ENCODE measurements around the gene NMB. TPM values are rescaled to one million over a fixed set of nuclear protein-coding genes. Genes with fewer than 3 reads are reported as not detected.
"Not testable (repeated sequence)": the region's sequence is repeated elsewhere in the genome, so short reads cannot be mapped to it uniquely, and the experiment has no call there.

The NMB gene
- total RNA-seq, 1 donor from 2014 or later, result 8.7 TPM

GRCh38 chr15:84654689-84655453 lies 3.1 kb downstream of the NMB start:
- DNase-seq (ENCODE audit: low read depth), result peak; percentile 66

- peak; percentile 83 for DNase-seq (ENCODE audit: low read depth)
Observed at GRCh38 chr15:84653910-84654688, 3.9 kb downstream of the NMB start, which contains the start of gene WDR73. Gene WDR73 (minus strand): TSS chr15:84654283. CDS start chr15:84654274, 9 bp downstream.

DNA sequence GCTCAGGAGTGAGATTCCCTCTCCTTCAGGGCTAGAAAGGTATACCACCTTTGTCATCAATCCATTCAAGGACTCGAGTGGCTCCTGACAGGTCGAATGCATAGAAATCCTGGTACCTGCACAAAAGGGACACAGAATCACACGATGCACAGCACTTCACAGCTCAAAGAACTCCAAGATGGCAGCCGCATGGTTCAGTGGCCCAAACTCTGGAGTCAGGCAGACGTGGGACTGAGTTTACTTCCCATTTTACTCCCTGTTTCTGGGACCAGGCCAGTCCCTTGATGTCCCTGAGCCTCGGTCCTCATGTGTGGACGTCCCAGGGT lies 4.5 kb downstream of the NMB start:
- no peak for DNase-seq (ENCODE audit: low read depth)

DNA sequence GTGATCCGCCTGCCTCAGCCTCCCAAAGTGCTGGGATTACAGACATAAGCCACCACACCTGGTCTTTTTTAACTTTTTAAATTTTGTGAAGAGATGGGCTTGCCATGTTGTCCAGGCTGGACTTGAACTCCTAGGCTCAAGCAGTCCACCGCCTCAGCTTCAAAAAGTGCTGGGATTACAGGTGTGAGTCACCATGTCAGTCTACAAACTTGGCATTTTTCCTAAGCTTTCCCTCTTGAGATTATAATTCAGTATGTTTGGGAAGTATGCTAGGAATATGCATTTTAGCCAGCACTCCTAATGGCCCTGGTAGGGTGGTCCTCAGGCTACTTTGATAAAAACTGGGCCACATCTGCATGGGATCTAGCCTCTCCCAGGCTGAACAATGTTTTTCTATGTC lies 8.3 kb downstream of the NMB start:
- no peak for DNase-seq (ENCODE audit: low read depth)

- DNase-seq (ENCODE audit: low read depth), result no peak
Observed at GRCh38 chr15:84648539-84648938, 9.5 kb downstream of the NMB start.

DNA sequence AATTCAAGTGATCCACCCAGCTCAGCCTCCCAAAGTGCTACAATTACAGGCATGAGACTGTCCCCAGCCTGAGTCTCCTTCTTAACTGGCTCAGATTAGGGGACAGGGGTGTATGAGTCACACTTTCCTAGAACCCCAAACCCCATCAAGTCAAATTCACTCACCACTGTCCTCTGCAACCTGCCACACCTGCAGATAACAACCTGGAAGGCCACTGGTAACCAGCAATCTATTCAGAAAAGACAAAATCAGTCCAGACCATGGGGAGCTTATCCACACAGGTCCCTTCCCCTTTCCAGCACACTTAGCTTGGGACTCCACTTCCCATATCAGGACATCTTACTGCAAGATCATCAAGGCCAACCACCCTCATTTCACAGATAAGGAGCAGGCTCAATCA lies 10.3 kb downstream of the NMB start:
- no peak for DNase-seq (ENCODE audit: low read depth)

- DNase-seq (ENCODE audit: low read depth), result no peak
Observed at GRCh38 chr15:84645997-84646396, 12.0 kb downstream of the NMB start.

- no peak for DNase-seq (ENCODE audit: low read depth)
Observed at GRCh38 chr15:84645496-84645895, 12.5 kb downstream of the NMB start.

DNA sequence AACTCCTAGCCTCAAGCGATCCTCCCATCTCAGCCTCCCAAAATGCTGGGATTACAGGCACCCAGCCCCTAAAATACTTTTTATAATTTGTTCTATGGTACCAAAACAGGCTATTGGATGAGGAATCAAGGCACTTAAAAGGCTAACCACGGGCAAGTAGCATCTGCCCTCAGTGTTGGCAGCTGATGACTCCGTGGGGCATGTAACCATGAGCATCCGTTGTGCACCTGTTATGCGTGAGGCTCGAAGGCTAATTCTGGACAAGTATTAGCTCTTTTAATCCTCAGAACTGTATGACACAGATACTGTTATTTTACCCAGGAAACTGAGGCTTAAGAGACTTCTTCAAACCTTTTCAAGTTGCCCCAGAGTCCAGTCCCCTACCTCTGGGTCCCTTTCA lies 14.2 kb downstream of the NMB start:
- DNase-seq (ENCODE audit: low read depth), result no peak

GRCh38 chr15:84642640-84643039 lies 15.4 kb downstream of the NMB start:
- DNase-seq (ENCODE audit: low read depth), result not testable (repeated sequence)

DNA sequence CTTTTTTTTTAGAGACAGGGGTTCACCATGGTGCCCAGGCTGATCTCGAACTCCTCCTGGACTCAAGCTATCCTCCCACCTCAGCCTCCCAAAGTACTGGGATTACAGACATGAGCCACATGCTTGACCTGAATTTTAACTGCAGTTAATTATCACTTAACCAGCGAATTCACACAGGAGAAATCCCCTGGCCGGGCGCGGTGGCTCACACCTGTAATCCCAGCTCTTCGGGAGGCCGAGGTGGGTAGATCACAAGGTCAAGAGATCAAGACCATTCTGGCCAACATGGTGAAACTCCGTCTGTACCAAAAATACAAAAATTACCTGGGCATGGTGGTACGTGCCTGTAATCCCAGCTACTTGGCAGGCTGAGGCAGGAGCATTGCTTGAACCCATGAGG lies 16.1 kb downstream of the NMB start:
- DNase-seq (ENCODE audit: low read depth), result not testable (repeated sequence)

DNA sequence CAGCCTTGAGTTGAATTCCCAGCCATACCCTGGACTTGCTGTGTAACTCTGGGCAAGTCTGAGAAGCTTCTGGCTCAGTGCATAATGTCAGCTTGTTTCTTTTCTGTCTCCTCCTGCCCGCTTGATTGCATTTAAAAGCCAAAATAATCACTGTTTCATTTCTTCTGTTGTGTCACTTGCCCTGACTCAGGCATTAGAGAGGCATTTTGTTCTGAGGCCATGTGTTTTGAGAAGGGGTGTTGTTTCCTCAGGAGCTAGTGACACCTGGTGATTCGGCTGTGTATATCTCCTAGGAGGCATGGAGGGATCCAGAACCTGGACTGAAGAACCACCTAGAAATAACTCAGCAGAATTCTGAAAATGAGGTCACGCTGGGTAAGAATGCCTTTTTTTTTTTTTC lies 19.9 kb downstream of the NMB start:
- peak; percentile 66 for DNase-seq (ENCODE audit: low read depth)

GRCh38 chr15:84634228-84634837 lies 23.7 kb downstream of the NMB start:
- no peak for DNase-seq (ENCODE audit: low read depth)

GRCh38 chr15:84633311-84634227 lies 24.4 kb downstream of the NMB start:
- DNase-seq (ENCODE audit: low read depth), result peak; percentile 37

DNA sequence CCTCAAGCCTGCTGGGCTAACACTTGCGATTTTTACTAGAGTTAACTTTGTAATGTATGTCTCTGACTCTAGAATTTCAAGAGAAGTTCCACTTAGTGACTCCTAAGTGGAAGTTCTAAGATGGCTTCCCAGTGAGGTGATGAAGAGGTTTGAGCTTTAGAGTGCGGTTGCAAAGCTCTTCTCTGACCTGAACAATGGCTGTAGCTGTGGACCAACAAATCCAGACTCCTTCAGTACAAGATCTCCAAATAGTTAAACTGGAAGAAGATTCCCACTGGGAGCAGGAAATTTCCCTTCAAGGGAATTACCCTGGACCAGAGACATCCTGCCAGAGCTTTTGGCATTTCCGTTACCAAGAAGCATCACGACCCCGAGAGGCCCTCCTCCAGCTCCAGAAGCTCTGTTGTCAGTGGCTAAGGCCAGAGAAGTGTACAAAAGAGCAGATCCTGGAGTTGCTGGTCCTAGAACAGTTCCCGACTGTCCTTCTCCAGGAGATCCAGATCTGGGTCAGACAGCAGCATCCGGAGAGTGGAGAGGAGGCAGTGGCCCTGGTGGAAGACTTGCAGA lies 26.2 kb downstream of the NMB start:
- DNase-seq (ENCODE audit: low read depth), result peak; percentile 28

GRCh38 chr15:84629033-84629432 lies 29.0 kb downstream of the NMB start:
- DNase-seq (ENCODE audit: low read depth), result no peak

DNA sequence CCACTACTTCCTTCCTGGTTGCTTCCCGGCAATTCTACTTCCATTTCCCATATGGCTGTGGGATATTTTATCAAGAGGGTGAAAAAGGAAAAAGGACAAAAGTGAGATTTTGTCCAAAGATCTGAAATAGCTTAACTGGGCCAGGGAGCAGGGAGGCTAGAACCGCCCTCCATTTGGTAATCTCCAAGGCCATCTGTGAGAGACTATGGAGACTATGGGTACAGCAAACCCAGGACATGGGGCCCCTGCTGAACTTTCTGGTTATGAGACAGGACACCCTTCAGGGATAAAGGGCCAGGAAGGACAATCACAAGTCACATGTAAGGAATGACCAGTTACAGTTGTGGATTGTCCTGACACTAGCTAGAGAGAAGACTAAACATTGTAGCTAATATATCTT lies 32.9 kb downstream of the NMB start:
- no peak for DNase-seq (ENCODE audit: low read depth)

- no peak for DNase-seq (ENCODE audit: low read depth)
Observed at GRCh38 chr15:84624359-84624758, 33.6 kb downstream of the NMB start.

DNA sequence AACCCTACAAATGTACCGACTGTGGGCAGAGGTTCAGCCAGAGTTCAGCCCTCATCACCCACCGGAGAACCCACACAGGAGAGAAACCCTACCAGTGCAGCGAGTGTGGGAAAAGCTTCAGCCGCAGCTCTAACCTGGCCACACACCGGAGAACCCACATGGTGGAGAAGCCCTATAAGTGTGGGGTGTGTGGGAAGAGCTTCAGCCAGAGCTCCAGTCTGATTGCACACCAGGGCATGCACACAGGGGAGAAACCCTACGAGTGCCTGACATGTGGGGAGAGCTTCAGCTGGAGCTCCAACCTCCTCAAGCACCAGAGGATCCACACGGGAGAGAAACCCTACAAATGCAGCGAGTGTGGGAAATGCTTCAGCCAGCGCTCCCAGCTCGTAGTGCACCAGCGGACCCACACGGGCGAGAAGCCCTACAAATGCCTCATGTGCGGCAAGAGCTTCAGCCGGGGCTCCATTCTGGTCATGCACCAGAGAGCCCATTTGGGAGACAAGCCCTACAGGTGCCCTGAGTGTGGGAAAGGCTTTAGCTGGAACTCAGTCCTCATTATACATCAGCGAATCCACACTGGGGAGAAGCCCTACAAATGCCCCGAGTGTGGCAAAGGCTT lies 36.5 kb downstream of the NMB start:
- DNase-seq (ENCODE audit: low read depth), result no peak

DNA sequence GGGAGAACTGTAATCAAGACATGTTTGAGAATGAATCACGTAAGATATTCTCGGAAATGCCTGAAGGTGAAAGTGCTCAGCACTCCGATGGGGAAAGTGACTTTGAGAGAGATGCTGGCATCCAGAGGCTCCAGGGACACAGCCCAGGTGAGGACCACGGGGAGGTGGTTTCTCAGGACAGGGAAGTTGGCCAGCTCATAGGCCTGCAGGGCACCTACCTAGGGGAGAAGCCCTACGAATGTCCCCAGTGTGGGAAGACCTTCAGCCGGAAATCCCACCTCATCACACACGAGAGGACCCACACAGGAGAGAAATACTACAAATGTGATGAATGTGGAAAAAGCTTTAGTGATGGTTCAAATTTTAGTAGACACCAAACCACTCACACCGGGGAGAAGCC lies 37.4 kb downstream of the NMB start:
- no peak for DNase-seq (ENCODE audit: low read depth)

GRCh38 chr15:84616235-84616634 lies 41.8 kb downstream of the NMB start:
- no peak for DNase-seq (ENCODE audit: low read depth)

Data from renal cortical epithelial cell (primary cell).